Muscle of leg (tissue), 11 donors: ENCODE measurements around the gene TTYH3. TPM values are rescaled to one million over a fixed set of nuclear protein-coding genes. Genes with fewer than 3 reads are reported as not detected.
"Not testable (repeated sequence)": the region's sequence is repeated elsewhere in the genome, so short reads cannot be mapped to it uniquely, and the experiment has no call there.

Experiments
- DNase-seq: peaks from one replicate; pipeline ENCODE4 v3.0.0; 2013
- H3K27ac ChIP-seq: one replicate; pipeline ENCODE4 v1.5.1; 2013; ENCODE audit warnings: mild to moderate bottlenecking, low read length, control low read depth
- H3K27me3 ChIP-seq: one replicate; pipeline ENCODE4 v1.6.1; 2013; ENCODE audit warnings: low read length; ENCODE audit not compliant: control insufficient read depth, insufficient read depth
- H3K36me3 ChIP-seq: one replicate; pipeline ENCODE4 v1.6.1; 2013; ENCODE audit warnings: low read length; ENCODE audit not compliant: control insufficient read depth, insufficient read depth
- H3K4me1 ChIP-seq: one replicate; pipeline ENCODE4 v1.6.1; 2013; ENCODE audit warnings: low read length; ENCODE audit not compliant: control insufficient read depth, insufficient read depth
- H3K4me3 ChIP-seq: one replicate; pipeline ENCODE4 v1.5.1; 2013; ENCODE audit warnings: low read length, control low read depth
- H3K9me3 ChIP-seq: replicated peaks from 2 replicates; pipeline ENCODE4 v1.6.1; 2013; ENCODE audit warnings: low read depth, low read length; ENCODE audit not compliant: control insufficient read depth
- WGBS: methylation state at CpG from one replicate; pipeline ENCODE4 v1.1.5; 2013; ENCODE audit warnings: missing lambda C conversion rate; ENCODE audit not compliant: insufficient coverage; 5-methylcytosine and 5-hydroxymethylcytosine counted together
- polyA plus RNA-seq, 8 donors: library from polyadenylated mRNA; unstranded; fragments of 120-200 nt; gene quantifications; one replicate each; pipeline versions ENCODE4 v1.2.1 to v1.2.3, GENCODE V29; 2013; ENCODE audit warnings: inconsistent platforms in 1 of 8, low replicate concordance in 1 of 8; ENCODE audit not compliant: insufficient read length in 8 of 8, insufficient read depth in 1 of 8
- total RNA-seq: library from RNA; stranded (reverse); fragments of 120-200 nt; gene quantifications from one replicate; pipeline ENCODE4 v1.2.4, GENCODE V29; 2013

Gene TTYH3
- total and polyA plus RNA-seq, 9 donors, result 21.1 to 136 (median 101) TPM

- H3K4me3 ChIP-seq, result no peak overlapping the region
- H3K36me3 ChIP-seq, result peaks cover 7% of the 10 kb centered on the region
- peaks cover 72% of the 10 kb centered on the region for H3K4me1 ChIP-seq
- 50% methylated on average over 4 of the region's 14 CpGs for WGBS
- peak; percentile 85 for DNase-seq
- H3K9me3 ChIP-seq, result no peaks in the 10 kb centered on the region
- H3K27me3 ChIP-seq, result no peaks in the 10 kb centered on the region
- H3K27ac ChIP-seq, result peak overlapping the region; percentile 53
Observed at GRCh38 chr7:2608921-2609411, 22.8 kb upstream of the TTYH3 start.

GRCh38 chr7:2609646-2610045 lies 22.1 kb upstream of the TTYH3 start:
- not testable (repeated sequence) for H3K27me3 ChIP-seq, H3K36me3 ChIP-seq, H3K27ac ChIP-seq, H3K9me3 ChIP-seq, H3K4me3 ChIP-seq, DNase-seq
- WGBS, result 88% methylated on average over 6 of the region's 6 CpGs
- H3K4me1 ChIP-seq, result peaks cover 79% of the 10 kb centered on the region

GRCh38 chr7:2610466-2610865 lies 21.3 kb upstream of the TTYH3 start:
- H3K4me1 ChIP-seq, result peaks cover 86% of the 10 kb centered on the region
- no peak overlapping the region for H3K4me3 ChIP-seq
- H3K36me3 ChIP-seq, result peaks cover 4% of the 10 kb centered on the region
- no peaks in the 10 kb centered on the region for H3K27me3 ChIP-seq
- peak overlapping the region; percentile 45 for H3K27ac ChIP-seq
- WGBS, result 96% methylated on average over 7 of the region's 14 CpGs
- DNase-seq, result no peak
- H3K9me3 ChIP-seq, result no peaks in the 10 kb centered on the region

DNA sequence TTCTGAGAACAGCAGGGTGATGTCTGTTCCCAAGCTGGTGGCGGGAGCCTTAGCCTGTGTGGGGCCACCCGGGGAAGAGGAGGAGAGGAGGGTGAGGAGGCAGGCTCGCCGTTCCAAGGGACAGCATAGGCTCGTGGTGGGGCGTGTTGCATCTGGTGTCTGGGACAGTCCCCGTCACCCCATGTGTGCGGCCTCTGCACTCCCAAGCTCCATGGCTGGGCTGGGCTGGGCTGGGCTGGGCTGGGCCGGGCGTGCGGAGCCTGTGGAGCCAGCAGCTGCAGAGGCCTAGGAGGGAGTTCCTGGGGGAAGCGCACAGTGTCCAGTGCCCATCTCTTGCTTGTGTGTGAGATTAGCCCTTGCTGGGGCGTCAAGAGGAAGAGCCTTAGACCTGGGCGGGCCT lies 20.9 kb upstream of the TTYH3 start:
- no peak overlapping the region for H3K4me3 ChIP-seq
- peaks cover 4% of the 10 kb centered on the region for H3K36me3 ChIP-seq
- H3K27me3 ChIP-seq, result no peaks in the 10 kb centered on the region
- 49% methylated on average over 9 of the region's 14 CpGs for whole genome bisulfite sequencing
- DNase-seq, result peak; percentile 63
- H3K27ac ChIP-seq, result peak overlapping the region; percentile 77
- H3K9me3 ChIP-seq, result no peaks in the 10 kb centered on the region
- H3K4me1 ChIP-seq, result peaks cover 84% of the 10 kb centered on the region

GRCh38 chr7:2611401-2611800 lies 20.4 kb upstream of the TTYH3 start:
- Histone ChIP-seq H3K4me3 (no peak overlapping the region), H3K36me3 (no peaks in the 10 kb centered on the region), H3K27ac (peak overlapping the region; percentile 77), H3K27me3 (no peaks in the 10 kb centered on the region), H3K9me3 (no peaks in the 10 kb centered on the region), H3K4me1 (peaks cover 79% of the 10 kb centered on the region)
- DNase-seq, result no peak
- 83% methylated on average over 7 of the region's 11 CpGs for WGBS

DNA sequence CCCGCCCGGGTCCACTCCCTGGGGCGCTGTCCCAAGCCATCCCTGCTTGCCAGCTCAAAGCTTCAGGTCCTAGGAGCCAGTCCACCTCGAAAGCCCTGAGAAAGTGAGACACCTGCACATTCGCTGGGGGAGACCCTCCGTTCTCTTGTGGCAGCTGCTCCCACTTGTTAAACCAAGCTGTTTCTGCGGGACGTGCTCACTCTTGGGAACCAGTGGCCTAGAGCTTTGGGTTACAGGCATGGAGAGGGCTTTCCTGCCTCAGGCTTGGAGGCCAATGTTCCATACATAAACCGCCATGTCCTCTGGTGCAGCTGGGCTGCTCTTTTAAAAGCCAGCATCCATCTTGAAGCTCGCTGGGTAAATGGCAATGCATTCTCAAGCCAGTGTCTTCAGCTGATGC lies 19.9 kb upstream of the TTYH3 start:
- H3K27me3 ChIP-seq, result no peaks in the 10 kb centered on the region
- DNase-seq, result peak; percentile 16
- H3K4me3 ChIP-seq, result no peak overlapping the region
- no peaks in the 10 kb centered on the region for H3K36me3 ChIP-seq
- no peaks in the 10 kb centered on the region for H3K9me3 ChIP-seq
- 88% methylated on average over 7 of the region's 10 CpGs for WGBS
- H3K27ac ChIP-seq, result peak overlapping the region; percentile 77
- peaks cover 79% of the 10 kb centered on the region for H3K4me1 ChIP-seq

GRCh38 chr7:2612445-2613097 lies 19.2 kb upstream of the TTYH3 start:
- Histone ChIP-seq H3K27ac (no peak overlapping the region), H3K36me3 (no peaks in the 10 kb centered on the region), H3K9me3 (no peaks in the 10 kb centered on the region), H3K4me3 (no peak overlapping the region), H3K4me1 (peaks cover 79% of the 10 kb centered on the region), H3K27me3 (no peaks in the 10 kb centered on the region)
- DNase-seq, result peak; percentile 11
- WGBS, result 69% methylated on average over 10 of the region's 15 CpGs

DNA sequence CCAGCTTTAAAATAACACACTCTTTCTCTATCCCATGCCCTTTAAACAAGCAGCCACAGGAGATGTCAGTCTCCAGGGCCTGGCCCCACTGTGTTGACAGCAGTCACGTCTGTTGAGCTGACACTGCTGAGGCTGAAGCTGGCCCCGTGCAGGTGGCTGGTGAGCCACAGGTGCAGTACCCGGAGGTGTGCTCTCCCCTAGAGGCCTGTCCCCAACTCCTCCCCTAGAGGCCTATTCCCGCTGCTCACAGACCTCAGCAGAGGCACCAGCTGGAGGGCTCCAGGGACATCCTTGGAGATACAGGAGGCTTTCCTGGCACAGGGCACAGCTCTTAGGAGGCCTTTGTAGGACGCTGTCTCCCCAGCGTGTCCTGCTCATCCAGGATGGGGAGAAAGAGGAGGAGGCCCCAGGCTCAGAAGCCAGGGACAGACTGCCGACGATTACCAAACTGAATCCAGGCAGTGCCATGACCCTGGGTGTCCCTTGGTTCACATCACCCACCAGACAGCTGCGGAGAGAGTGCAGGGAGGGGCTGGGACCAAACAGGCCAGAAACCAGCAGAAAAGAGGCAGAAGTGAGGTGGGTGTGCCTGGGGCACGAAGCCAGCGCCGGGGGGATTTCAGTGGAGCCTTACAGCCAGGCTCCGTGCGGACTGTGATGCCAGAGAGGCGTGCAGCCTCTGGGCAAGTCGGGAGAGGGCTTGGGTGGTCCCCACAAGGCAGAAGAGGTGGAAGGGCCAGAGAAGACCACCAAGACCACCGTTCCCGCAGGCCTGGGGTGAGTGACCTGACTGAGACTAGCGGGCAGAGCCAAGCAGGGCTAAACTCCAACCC lies 18.5 kb upstream of the TTYH3 start:
- Histone ChIP-seq H3K27me3 (no peaks in the 10 kb centered on the region), H3K27ac (peak overlapping the region; percentile 65), H3K4me3 (no peak overlapping the region), H3K4me1 (peaks cover 79% of the 10 kb centered on the region), H3K9me3 (no peaks in the 10 kb centered on the region), H3K36me3 (no peaks in the 10 kb centered on the region)
- peak; percentile 43 for DNase-seq
- WGBS, result 40% methylated on average over 16 of the region's 19 CpGs

DNA sequence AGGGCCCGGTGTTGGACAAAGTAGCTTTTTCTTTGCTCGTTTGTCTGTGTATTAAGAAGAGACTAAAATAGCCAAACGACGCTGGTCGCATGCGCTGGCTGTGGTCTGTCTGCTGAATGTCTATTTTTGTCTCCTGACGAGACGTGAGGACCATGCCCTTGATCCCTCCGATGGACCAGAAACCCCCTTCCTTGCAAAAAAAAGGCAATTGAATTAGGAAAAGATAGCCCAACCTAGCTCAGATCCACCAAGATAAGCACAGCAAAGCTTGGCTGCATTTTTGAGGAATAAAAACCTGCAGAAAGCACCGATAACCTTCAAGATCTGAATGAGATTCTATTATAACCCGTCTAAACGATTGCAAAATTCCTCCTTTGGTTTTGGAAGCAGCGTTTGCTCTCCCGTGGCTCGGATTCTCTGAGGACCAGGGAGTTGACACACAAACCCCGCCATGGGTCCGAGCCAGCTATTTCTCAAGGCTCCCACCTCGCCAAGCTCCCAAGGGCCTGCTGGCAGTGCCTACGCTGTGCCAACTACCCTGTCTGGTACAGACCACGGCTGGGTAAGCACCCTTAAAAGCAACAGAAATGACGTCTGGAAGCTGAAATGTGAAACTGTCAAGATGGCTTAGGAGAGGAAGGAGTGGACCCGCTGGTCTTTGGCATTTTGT lies 17.7 kb upstream of the TTYH3 start:
- Histone ChIP-seq H3K4me3 (no peak overlapping the region), H3K36me3 (no peaks in the 10 kb centered on the region), H3K4me1 (peaks cover 83% of the 10 kb centered on the region), H3K27me3 (no peaks in the 10 kb centered on the region), H3K9me3 (no peaks in the 10 kb centered on the region), H3K27ac (peak overlapping the region; percentile 69)
- WGBS, result 19% methylated on average over 11 of the region's 22 CpGs
- DNase-seq, result peak; percentile 68
